Measurements from ENCODE around the gene USE1.

- TF ChIP-seq CHD2 (IDR thresholded peaks at IDR 0.05; ENCODE audit: low read length, partially characterized antibody) (no peak), CTCF (IDR thresholded peaks at IDR 0.05) (no peak), JUNB (IDR thresholded peaks at IDR 0.05) (no peak)
- TF ChIP-seq, protein P1, sequence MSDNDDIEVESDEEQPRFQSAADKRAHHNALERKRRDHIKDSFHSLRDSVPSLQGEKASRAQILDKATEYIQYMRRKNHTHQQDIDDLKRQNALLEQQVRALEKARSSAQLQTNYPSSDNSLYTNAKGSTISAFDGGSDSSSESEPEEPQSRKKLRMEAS (IDR thresholded peaks at IDR 0.05) = no peak
These were observed 12.4 kb upstream of the USE1 start for GRCh38 chr19:17202713-17203112.
